Gastroesophageal sphincter (tissue), 3 donors: ENCODE results near the gene PCDH18.

ENCODE experiments used
- CTCF ChIP-seq, 4 experiments: fragments of 200-600 bp in 2 of 4; fragments of 450-650 bp in 2 of 4; sonication (generic) in 1 of 4; IDR thresholded peaks; one replicate each; pipeline ENCODE4 v1.5.1; 2017 to 2019; ENCODE audit warnings: antibody characterized with exemption in 4 of 4, mild to moderate bottlenecking in 2 of 4, moderate library complexity in 2 of 4
- POLR2AphosphoS5 ChIP-seq: sonication (generic); formaldehyde crosslinking; IDR thresholded peaks from one replicate; pipeline ENCODE4 v1.6.1; 2017; ENCODE audit warnings: antibody characterized with exemption

- TF ChIP-seq CTCF (IDR thresholded peaks at IDR 0.05) (no peak), POLR2AphosphoS5 (no peak)
Measured at GRCh38 chr4:137541181-137541580, 8.9 kb upstream of the PCDH18 start.
